Stimulated activated CD4-positive, alpha-beta T cell treated with anti-CD3 and anti-CD28 coated beads, Interleukin-15, amount 100 ng/mL, for 1 hour (primary cell): ENCODE measurements around the gene EPB41L1.
"Not testable (repeated sequence)": the region's sequence is repeated elsewhere in the genome, so short reads cannot be mapped to it uniquely, and the experiment has no call there.

Experiments used
- DNase-seq, 2 donors: peaks; one replicate each; pipeline ENCODE4 v3.0.0-alpha.2; 2020; ENCODE audit warnings: low read depth in 1 of 2, low spot score in 1 of 2

Gene EPB41L1

DNA sequence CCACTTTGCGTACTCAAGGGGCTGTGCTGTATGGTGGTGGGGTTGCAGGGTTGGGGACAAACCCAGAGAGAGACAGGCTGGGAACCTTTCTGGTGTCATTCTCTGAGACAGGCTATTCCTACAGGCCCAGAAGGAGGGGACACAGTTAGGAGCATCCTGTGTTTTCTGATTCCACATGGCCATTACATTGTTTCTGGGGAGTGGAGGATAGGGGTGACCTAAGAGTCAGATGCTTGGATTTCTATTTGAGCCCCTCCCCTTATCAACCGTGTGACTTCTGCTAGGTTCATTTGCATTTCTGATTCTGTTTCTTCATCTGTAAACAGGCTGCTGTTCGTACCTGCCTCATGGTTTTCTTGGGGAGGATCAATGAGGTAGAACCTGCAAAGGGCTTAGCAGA is 29.4 kb upstream of the EPB41L1 start:
- DNase-seq: no peak

- DNase-seq: no peak
These were observed 27.6 kb upstream of the EPB41L1 start for GRCh38 chr20:36126836-36127527.

- no peak for DNase-seq
These were observed 25.9 kb upstream of the EPB41L1 start for GRCh38 chr20:36128463-36129159.

DNA sequence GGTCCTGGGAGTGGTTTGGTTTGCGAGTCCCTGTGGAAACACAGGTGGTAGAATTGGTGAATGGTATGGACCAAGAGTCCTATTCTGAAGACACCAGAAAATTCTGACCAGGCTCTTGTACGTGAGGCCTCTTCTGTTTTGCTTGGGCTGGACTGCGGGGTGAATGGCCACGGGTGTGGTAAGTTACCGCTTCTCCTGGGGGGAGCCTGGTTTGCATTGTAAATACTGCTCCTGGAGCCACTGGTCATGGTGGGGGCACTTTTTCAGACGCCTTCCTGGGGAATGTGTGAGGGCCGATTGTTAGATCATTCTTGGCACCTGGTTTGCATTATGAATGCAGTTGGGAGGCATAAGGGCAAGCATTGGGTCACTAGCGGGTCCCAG is 25.4 kb upstream of the EPB41L1 start:
- no peak for DNase-seq

DNA sequence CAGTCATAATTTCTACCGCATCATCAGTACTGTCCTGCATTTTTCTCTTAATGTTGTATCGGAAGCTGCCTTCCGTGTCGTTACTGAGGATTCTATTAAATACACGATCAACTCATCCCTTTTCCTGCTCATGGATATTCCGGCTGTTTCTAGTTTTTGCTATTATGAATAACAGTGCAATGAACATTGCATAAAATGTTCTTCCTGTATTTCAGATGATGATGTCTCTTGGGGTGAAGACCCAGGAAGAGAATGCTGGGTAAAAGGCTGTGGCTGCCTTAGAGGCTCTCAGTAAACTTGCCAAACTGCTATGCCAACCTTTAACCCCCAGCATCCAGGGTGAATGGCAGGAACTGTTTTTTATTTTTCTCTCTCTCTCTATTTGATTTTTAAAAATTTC is 24.1 kb upstream of the EPB41L1 start:
- no peak for DNase-seq

- no peak for DNase-seq
These were observed 21.7 kb upstream of the EPB41L1 start for GRCh38 chr20:36132802-36133211.

- no peak for DNase-seq
These were observed 20.7 kb upstream of the EPB41L1 start for GRCh38 chr20:36133821-36134220.

- DNase-seq: no peak
These were observed 19.4 kb upstream of the EPB41L1 start for GRCh38 chr20:36135159-36135558.

DNA sequence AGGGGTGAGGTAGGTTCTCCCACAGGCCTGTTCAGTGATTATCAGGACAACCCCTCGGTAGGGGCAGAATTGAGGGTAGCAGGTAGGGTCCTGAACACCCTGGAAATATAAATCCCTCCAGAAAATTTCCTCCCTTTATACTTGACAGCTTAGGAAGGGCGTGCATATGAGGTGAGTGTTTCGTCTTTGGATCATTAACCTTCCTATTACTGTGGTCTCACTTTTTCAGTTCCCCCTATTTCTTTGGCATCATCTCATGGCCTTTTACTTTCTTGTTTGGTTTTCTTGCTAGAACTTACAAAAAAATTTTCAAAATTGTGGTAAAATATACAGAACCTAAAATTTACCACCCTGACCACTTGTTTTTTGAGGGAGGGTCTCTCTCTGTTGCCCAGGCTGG is 18.7 kb upstream of the EPB41L1 start:
- DNase-seq: no peak

- DNase-seq: not testable (repeated sequence)
These were observed 17.2 kb upstream of the EPB41L1 start for GRCh38 chr20:36137313-36137712.

DNA sequence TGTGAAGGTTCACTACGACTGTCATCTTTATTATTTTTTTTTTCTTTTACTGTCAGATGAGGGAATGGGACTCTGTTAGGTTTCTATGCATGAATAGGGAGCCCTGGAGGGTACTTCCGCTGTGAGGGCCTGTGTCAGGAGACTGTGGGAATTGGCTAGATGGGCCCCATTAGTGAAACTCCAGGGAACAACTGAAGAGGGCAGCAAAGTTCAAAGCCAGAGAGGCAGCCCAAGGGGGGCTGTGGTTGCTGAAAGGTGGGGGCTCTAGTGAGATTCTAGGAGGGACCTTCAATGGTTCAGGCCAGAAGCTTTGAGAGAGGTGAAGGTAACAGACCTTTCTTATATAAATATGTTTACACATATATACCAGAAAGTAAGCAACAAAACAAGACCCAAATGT is 13.2 kb upstream of the EPB41L1 start:
- DNase-seq: no peak

DNA sequence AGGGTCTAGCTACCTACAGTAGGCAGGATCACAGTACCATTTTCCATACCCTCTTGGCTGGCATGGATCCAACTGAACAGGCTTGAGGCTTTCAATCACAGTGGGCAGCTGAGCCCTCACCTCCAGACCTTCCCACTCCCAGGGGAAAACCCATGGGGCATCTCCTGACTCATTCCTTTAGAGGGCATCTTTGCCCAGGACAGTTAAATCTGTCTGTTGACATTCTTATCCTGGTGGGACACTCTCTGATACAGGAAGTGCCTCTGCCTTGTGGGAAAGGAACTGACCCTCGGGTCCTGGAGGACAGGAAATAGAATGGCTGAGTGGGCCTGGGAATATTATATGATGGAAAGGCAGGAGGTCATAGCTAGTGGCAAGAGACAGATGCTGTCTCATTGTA is 10.2 kb upstream of the EPB41L1 start:
- DNase-seq: no peak

- no peak for DNase-seq
These were observed 8.4 kb upstream of the EPB41L1 start for GRCh38 chr20:36145877-36146707.

- no peak for DNase-seq
These were observed 6.8 kb upstream of the EPB41L1 start for GRCh38 chr20:36147690-36148089.

GRCh38 chr20:36148439-36148838 is 6.1 kb upstream of the EPB41L1 start:
- no peak for DNase-seq

GRCh38 chr20:36149012-36149411 is 5.5 kb upstream of the EPB41L1 start:
- no peak for DNase-seq

- no peak for DNase-seq
These were observed 5.1 kb upstream of the EPB41L1 start for GRCh38 chr20:36149469-36149868.

GRCh38 chr20:36150489-36150846 is 4.1 kb upstream of the EPB41L1 start:
- no peak for DNase-seq

GRCh38 chr20:36150847-36151539 is 3.5 kb upstream of the EPB41L1 start:
- DNase-seq: no peak

- DNase-seq: no peak
These were observed 2.3 kb upstream of the EPB41L1 start for GRCh38 chr20:36152261-36152660.

DNA sequence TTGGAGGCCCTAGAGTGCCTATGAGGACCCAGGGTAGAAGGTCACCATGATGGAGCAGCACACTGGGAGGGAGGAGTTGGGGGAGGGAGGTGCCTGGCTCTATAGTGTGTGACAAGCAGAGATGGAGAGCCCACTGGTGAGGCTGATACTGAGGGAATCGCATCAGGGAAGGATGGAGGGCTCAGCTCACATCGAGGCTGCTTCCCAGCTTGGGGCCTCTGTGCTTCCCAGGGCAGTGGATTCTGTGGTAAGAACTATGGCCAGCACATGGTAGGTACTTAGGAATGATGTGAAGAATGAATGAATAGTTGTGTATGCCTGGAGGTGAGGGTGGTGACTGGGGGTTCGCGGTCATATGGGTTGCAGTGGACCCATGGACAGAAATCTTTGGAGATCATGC is 1.3 kb upstream of the EPB41L1 start:
- DNase-seq: no peak
